Loucy (cell line): ENCODE results near the gene STUM.
A peak's percentile ranks its signal among the peaks of the same experiment; 100 is the strongest.

Experiments
- H2AFZ ChIP-seq: fragments of 200-600 bp; sonication (generic); 2 replicates; pipeline ENCODE4 v1.6.0; 2016; ENCODE audit warnings: antibody characterized with exemption, mild to moderate bottlenecking, low read length, moderate library complexity
- H3F3A ChIP-seq: fragments of 200-600 bp; 2 replicates; pipeline ENCODE4 v1.6.0; 2016; ENCODE audit warnings: antibody characterized with exemption, low read depth, mild to moderate bottlenecking
- H3K27me3 ChIP-seq: fragments of 200-600 bp; sonication (generic); 2 replicates; pipeline ENCODE4 v1.6.1; 2014; ENCODE audit warnings: low read length, mild to moderate bottlenecking; ENCODE audit not compliant: insufficient read depth, poor library complexity, severe bottlenecking
- H3K36me3 ChIP-seq: fragments of 200-600 bp; sonication (generic); 2 replicates; pipeline ENCODE4 v1.6.1; 2016; ENCODE audit warnings: low read length; ENCODE audit not compliant: insufficient read depth
- H3K4me1 ChIP-seq: fragments of 200-600 bp; sonication (generic); 2 replicates; pipeline ENCODE4 v1.5.1; 2014; ENCODE audit warnings: low read length, mild to moderate bottlenecking; ENCODE audit not compliant: insufficient read depth, poor library complexity, severe bottlenecking
- H3K4me2 ChIP-seq: fragments of 200-600 bp; sonication (generic); 2 replicates; pipeline ENCODE4 v1.6.0; 2014; ENCODE audit warnings: antibody characterized with exemption, low read length, low read depth, mild to moderate bottlenecking; ENCODE audit not compliant: poor library complexity, severe bottlenecking
- H3K4me3 ChIP-seq: fragments of 200-600 bp; sonication (generic); 2 replicates; pipeline ENCODE4 v1.5.1; 2014; ENCODE audit warnings: low read length, mild to moderate bottlenecking, mixed read lengths; ENCODE audit not compliant: poor library complexity, severe bottlenecking
- H3K79me2 ChIP-seq: fragments of 200-600 bp; sonication (generic); 2 replicates; pipeline ENCODE4 v1.6.1; 2014; ENCODE audit warnings: low read length; ENCODE audit not compliant: insufficient read depth
- H3K9ac ChIP-seq: fragments of 200-600 bp; sonication (generic); 2 replicates; pipeline ENCODE4 v1.6.0; 2014; ENCODE audit warnings: mild to moderate bottlenecking, low read depth, low read length, moderate library complexity; ENCODE audit not compliant: poor library complexity, severe bottlenecking
- H3K9me2 ChIP-seq: fragments of 200-600 bp; sonication (generic); replicated peaks from 2 replicates; pipeline ENCODE4 v1.6.1; 2016; ENCODE audit warnings: low read depth, low read length, mixed read lengths
- H3K9me3 ChIP-seq: fragments of 200-600 bp; sonication (generic); 2 replicates; pipeline ENCODE4 v1.6.1; 2014; ENCODE audit warnings: mild to moderate bottlenecking, antibody characterized with exemption, low read length, low read depth; ENCODE audit not compliant: insufficient read depth
- H4K20me1 ChIP-seq: fragments of 200-600 bp; sonication (generic); 2 replicates; pipeline ENCODE4 v1.6.0; 2014; ENCODE audit warnings: antibody characterized with exemption, low read length, mild to moderate bottlenecking; ENCODE audit not compliant: insufficient read depth, poor library complexity, severe bottlenecking
- CTCF ChIP-seq: fragments of 200-600 bp; sonication (generic); conservative IDR thresholded peaks from 2 replicates; pipeline ENCODE4 v1.5.1; 2014; ENCODE audit warnings: mild to moderate bottlenecking, antibody characterized with exemption, low read length
- EZH2phosphoT487 ChIP-seq: fragments of 200-600 bp; IDR thresholded peaks from 2 replicates; pipeline ENCODE4 v1.6.1; 2018; ENCODE audit warnings: antibody characterized with exemption, mild to moderate bottlenecking, moderate library complexity, borderline replicate concordance

The STUM gene

GRCh38 chr1:226607268-226607660 is 58.7 kb downstream of the STUM start:
- Histone ChIP-seq H3K4me3 (no peak overlapping the region), H3K79me2 (no peaks in the 10 kb centered on the region), H3K36me3 (no peaks in the 10 kb centered on the region), H3F3A (no peaks in the 10 kb centered on the region), H4K20me1 (no peaks in the 10 kb centered on the region), H3K9ac (no peak overlapping the region), H3K27me3 (no peaks in the 10 kb centered on the region), H3K4me2 (no peak overlapping the region), H2AFZ (no peak overlapping the region), H3K9me2 (no peaks in the 10 kb centered on the region), H3K9me3 (no peaks in the 10 kb centered on the region), H3K4me1 (peaks cover 7% of the 10 kb centered on the region)
- TF ChIP-seq CTCF = no peak
- TF ChIP-seq EZH2phosphoT487 = no peak

GRCh38 chr1:226607821-226608220 is 59.3 kb downstream of the STUM start:
- Histone ChIP-seq H3K9me3 (no peaks in the 10 kb centered on the region), H3F3A (no peaks in the 10 kb centered on the region), H3K79me2 (no peaks in the 10 kb centered on the region), H3K27me3 (no peaks in the 10 kb centered on the region), H2AFZ (no peak overlapping the region), H4K20me1 (no peaks in the 10 kb centered on the region), H3K4me3 (no peak overlapping the region), H3K36me3 (no peaks in the 10 kb centered on the region), H3K9me2 (no peaks in the 10 kb centered on the region), H3K4me2 (no peak overlapping the region), H3K4me1 (peaks cover 7% of the 10 kb centered on the region), H3K9ac (no peak overlapping the region)
- TF ChIP-seq EZH2phosphoT487 = no peak

DNA sequence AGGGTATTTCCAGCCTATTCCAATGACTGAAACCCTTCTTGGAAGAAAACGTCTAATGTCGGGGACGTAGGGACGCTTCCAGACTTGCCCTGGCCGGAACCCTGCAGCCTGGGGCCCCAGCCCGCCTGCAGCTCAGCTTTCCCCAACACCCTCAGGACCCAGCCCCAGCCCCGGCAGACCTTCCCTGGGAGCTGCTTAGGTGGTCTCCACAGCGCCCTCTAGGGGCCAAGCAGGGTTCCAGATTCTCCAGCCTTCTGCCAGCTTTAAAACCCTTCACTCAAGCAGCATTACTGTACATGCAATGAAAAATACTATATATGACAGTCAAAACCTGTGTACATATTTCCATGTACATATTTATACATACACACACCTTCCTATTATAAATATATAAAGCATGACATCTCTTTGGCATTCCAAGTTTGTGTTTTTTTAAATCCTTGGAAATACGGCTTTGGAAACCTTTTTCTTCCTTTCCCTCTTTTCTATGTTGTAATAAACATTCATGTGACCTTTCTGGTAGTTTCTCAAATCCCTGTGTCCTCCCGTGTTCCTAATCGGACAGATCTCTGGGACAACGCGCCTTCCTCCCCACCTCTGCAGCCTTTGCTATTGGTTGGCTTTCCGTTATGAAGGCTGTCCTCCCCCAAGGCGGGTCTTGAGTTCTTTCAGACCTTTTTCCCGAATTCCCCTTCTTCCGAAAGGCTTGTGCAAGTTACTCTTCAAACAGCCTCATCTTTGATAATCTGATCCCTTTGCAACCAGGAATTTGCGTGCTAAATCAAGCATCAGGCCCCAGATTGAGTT is 60.3 kb downstream of the STUM start:
- no peaks in the 10 kb centered on the region for H3K9me2 ChIP-seq
- no peak overlapping the region for H2AFZ ChIP-seq
- H3K4me3 ChIP-seq = no peak overlapping the region
- H3K27me3 ChIP-seq = no peaks in the 10 kb centered on the region
- no peaks in the 10 kb centered on the region for H3F3A ChIP-seq
- H3K4me2 ChIP-seq = no peak overlapping the region
- H3K36me3 ChIP-seq = no peaks in the 10 kb centered on the region
- no peaks in the 10 kb centered on the region for H3K9me3 ChIP-seq
- no peaks in the 10 kb centered on the region for H4K20me1 ChIP-seq
- TF ChIP-seq CTCF (peak; percentile 94), EZH2phosphoT487 (no peak)
- H3K79me2 ChIP-seq = no peaks in the 10 kb centered on the region
- H3K4me1 ChIP-seq = peaks cover 7% of the 10 kb centered on the region
- H3K9ac ChIP-seq = no peak overlapping the region
